WTC11 (cell line): ENCODE data around the gene TIMM21. TPM values are rescaled to one million over a fixed set of nuclear protein-coding genes. Genes with fewer than 3 reads are reported as not detected.

ENCODE experiments used
- ATAC-seq: fragments of 200-7000 bp; cut with Tn5 transposase; 2 replicates; pipeline ENCODE4 v1.10.0; 2021; ENCODE audit warnings: mild to moderate bottlenecking, moderate library complexity
- CTCF ChIA-PET: fragments of 300-600 bp; sonication (Branson Sonifier 250); formaldehyde crosslinking; loops from one replicate; lab custom pipeline; 2021; ENCODE audit warnings: antibody characterized with exemption; lab: Charles Lee
- POLR2A ChIA-PET: fragments of 350-600 bp; sonication (Branson Sonifier 250); formaldehyde crosslinking; loops from one replicate; lab custom pipeline; 2021; ENCODE audit warnings: antibody characterized with exemption; lab: Charles Lee
- DNase-seq: peaks from one replicate; pipeline ENCODE4 v3.0.0; 2021; ENCODE audit warnings: low spot score
- H3K27ac Mint-ChIP-seq: 2 replicates; pipeline ENCODE4 v1.8.0; 2021; ENCODE audit warnings: mixed read lengths
- H3K27me3 Mint-ChIP-seq: 2 replicates; pipeline ENCODE4 v1.8.0; 2021; ENCODE audit warnings: low read depth, mild to moderate bottlenecking, moderate library complexity, mixed read lengths
- H3K36me3 Mint-ChIP-seq: 2 replicates; pipeline ENCODE4 v1.8.0; 2021; ENCODE audit warnings: mixed read lengths
- H3K4me1 Mint-ChIP-seq: 2 replicates; pipeline ENCODE4 v1.8.0; 2022; ENCODE audit warnings: mixed read lengths
- H3K4me3 Mint-ChIP-seq: 2 replicates; pipeline ENCODE4 v1.8.0; 2021; ENCODE audit warnings: mild to moderate bottlenecking, moderate library complexity, mixed read lengths
- H3K9me3 Mint-ChIP-seq: 2 replicates; pipeline ENCODE4 v1.8.0; 2021; ENCODE audit warnings: mixed read lengths
- CBFB ChIP-seq: sonication (generic); formaldehyde crosslinking; IDR thresholded peaks from 2 replicates; pipeline ENCODE4 v1.8.1; 2022; ENCODE audit warnings: mild to moderate bottlenecking, low read depth, missing genetic modification reagents
- ELF4 ChIP-seq: sonication (generic); formaldehyde crosslinking; IDR thresholded peaks from 2 replicates; pipeline ENCODE4 v1.8.1; 2022; ENCODE audit warnings: low read depth, mild to moderate bottlenecking, moderate library complexity, missing genetic modification reagents
- EMX1 ChIP-seq: fragments of 250-450 bp; sonication (Bioruptor Pico); IDR thresholded peaks from 2 replicates; pipeline ENCODE4 v1.8.0; 2021; ENCODE audit warnings: mild to moderate bottlenecking
- ETV6 ChIP-seq: sonication (generic); formaldehyde crosslinking; IDR thresholded peaks from 2 replicates; pipeline ENCODE4 v1.8.1; 2022; ENCODE audit warnings: mild to moderate bottlenecking, missing genetic modification reagents
- FOXJ3 ChIP-seq: sonication (generic); formaldehyde crosslinking; IDR thresholded peaks from 2 replicates; pipeline ENCODE4 v1.9.0; 2021; ENCODE audit warnings: missing genetic modification reagents, mild to moderate bottlenecking, borderline replicate concordance
- GRHL2 ChIP-seq: fragments of 250-450 bp; sonication (Bioruptor Pico); IDR thresholded peaks from 2 replicates; pipeline ENCODE4 v1.8.0; 2022; ENCODE audit warnings: mild to moderate bottlenecking, moderate library complexity; ENCODE audit not compliant: insufficient replicate concordance, severe bottlenecking
- GTF2I ChIP-seq: fragments of 250-450 bp; sonication (Bioruptor Pico); conservative IDR thresholded peaks from 2 replicates; pipeline ENCODE4 v1.4.0; 2021; ENCODE audit warnings: mild to moderate bottlenecking
- JUN ChIP-seq: sonication (generic); formaldehyde crosslinking; IDR thresholded peaks from 2 replicates; pipeline ENCODE4 v1.8.0; 2023; ENCODE audit warnings: mild to moderate bottlenecking, missing genetic modification reagents
- KAT7 ChIP-seq: sonication (generic); formaldehyde crosslinking; IDR thresholded peaks from 2 replicates; pipeline ENCODE4 v1.8.1; 2023; ENCODE audit warnings: missing genetic modification reagents, mild to moderate bottlenecking, borderline replicate concordance
- MYBL2 ChIP-seq: sonication (generic); formaldehyde crosslinking; IDR thresholded peaks from 2 replicates; pipeline ENCODE4 v1.8.1; 2023; ENCODE audit warnings: mild to moderate bottlenecking, moderate library complexity, missing genetic modification reagents
- SMAD3 ChIP-seq: sonication (generic); formaldehyde crosslinking; IDR thresholded peaks from 2 replicates; pipeline ENCODE4 v1.8.0; 2022; ENCODE audit warnings: missing genetic modification reagents, mild to moderate bottlenecking, borderline replicate concordance
- ZNF138 ChIP-seq: sonication (generic); formaldehyde crosslinking; conservative IDR thresholded peaks from 2 replicates; pipeline ENCODE4 v1.8.1; 2022; ENCODE audit warnings: mild to moderate bottlenecking, moderate library complexity, missing genetic modification reagents
- ZNF232 ChIP-seq: sonication (generic); formaldehyde crosslinking; IDR thresholded peaks from 2 replicates; pipeline ENCODE4 v1.8.0; 2022; ENCODE audit warnings: mild to moderate bottlenecking, missing genetic modification reagents
- ZNF317 ChIP-seq: sonication (generic); formaldehyde crosslinking; IDR thresholded peaks from 2 replicates; pipeline ENCODE4 v1.8.1; 2023; ENCODE audit warnings: low read depth, mild to moderate bottlenecking, moderate library complexity, missing genetic modification reagents, borderline replicate concordance
- ZNF396 ChIP-seq: fragments of 250-450 bp; sonication (Bioruptor Pico); IDR thresholded peaks from 2 replicates; pipeline ENCODE4 v1.8.0; 2021; ENCODE audit warnings: mild to moderate bottlenecking, moderate library complexity, borderline replicate concordance
- ZNF671 ChIP-seq: fragments of 250-450 bp; sonication (Bioruptor Pico); IDR thresholded peaks from 2 replicates; pipeline ENCODE4 v1.8.0; 2021; ENCODE audit warnings: mild to moderate bottlenecking
- total RNA-seq: library from RNA; stranded (reverse); gene quantifications from 3 replicates; pipeline ENCODE4 v1.2.3, GENCODE V29; 2021
- TF ChIP-seq, protein P1 (sequence below): sonication (generic); formaldehyde crosslinking; conservative IDR thresholded peaks from 2 replicates; pipeline ENCODE4 v1.8.1; 2022; ENCODE audit warnings: mild to moderate bottlenecking, missing genetic modification reagents
- TF ChIP-seq, protein P2 (sequence below): sonication (generic); formaldehyde crosslinking; IDR thresholded peaks from 2 replicates; pipeline ENCODE4 v1.8.0; 2022; ENCODE audit warnings: mild to moderate bottlenecking, missing genetic modification reagents
- TF ChIP-seq, protein P3 (sequence below): sonication (generic); formaldehyde crosslinking; IDR thresholded peaks from 2 replicates; pipeline ENCODE4 v1.8.1; 2022; ENCODE audit warnings: mild to moderate bottlenecking, missing genetic modification reagents, moderate library complexity, borderline replicate concordance
- TF ChIP-seq, protein P4 (sequence below): fragments of 250-450 bp; sonication (Bioruptor Pico); IDR thresholded peaks from 2 replicates; pipeline ENCODE4 v1.8.0; 2021; ENCODE audit warnings: mild to moderate bottlenecking
- TF ChIP-seq, protein P5 (sequence below): sonication (generic); formaldehyde crosslinking; IDR thresholded peaks from 2 replicates; pipeline ENCODE4 v1.8.0; 2023; ENCODE audit warnings: missing genetic modification reagents
- TF ChIP-seq, protein P6 (sequence below): sonication (generic); formaldehyde crosslinking; IDR thresholded peaks from 2 replicates; pipeline ENCODE4 v1.8.1; 2022; ENCODE audit warnings: mild to moderate bottlenecking, moderate library complexity, missing genetic modification reagents
- TF ChIP-seq, protein P7 (sequence below): sonication (generic); formaldehyde crosslinking; IDR thresholded peaks from 2 replicates; pipeline ENCODE4 v1.8.0; 2023; ENCODE audit warnings: mild to moderate bottlenecking, missing genetic modification reagents
- TF ChIP-seq, protein P8 (sequence below): fragments of 250-450 bp; sonication (Bioruptor Pico); IDR thresholded peaks from 2 replicates; pipeline ENCODE4 v1.9.0; 2021; ENCODE audit warnings: mild to moderate bottlenecking

Gene TIMM21
- total RNA-seq, 1 experiment from 2014 or later: 47.7 TPM

DNA sequence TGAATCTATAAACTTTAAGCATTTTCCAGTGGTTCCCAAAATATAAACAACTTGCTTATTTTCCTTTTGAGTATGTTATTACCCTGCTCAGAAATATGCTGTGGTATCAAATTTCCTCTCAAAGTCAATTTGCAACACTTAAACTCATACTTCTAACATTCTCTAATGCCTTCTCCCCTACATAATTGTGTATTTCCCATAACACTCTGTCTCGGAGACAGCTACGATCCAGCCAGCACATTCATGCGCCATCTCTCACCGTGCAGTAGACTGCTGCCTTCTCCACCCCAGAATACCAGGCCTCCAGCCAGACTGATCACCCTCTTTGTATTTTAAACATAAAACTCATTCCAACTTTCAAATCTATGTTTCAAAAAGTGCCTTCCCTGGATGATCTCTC lies 41.8 kb downstream of the TIMM21 start (continued):
- TF ChIP-seq, protein P1, sequence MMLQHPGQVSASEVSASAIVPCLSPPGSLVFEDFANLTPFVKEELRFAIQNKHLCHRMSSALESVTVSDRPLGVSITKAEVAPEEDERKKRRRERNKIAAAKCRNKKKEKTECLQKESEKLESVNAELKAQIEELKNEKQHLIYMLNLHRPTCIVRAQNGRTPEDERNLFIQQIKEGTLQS: no peak
- TF ChIP-seq ELF4 (CRISPR knock-in tag) (no peak), GTF2I (CRISPR knock-in tag) (no peak), GRHL2 (no peak), ZNF317 (CRISPR knock-in tag) (no peak), KAT7 (no peak), SMAD3 (CRISPR knock-in tag) (no peak)
- TF ChIP-seq, protein P2, sequence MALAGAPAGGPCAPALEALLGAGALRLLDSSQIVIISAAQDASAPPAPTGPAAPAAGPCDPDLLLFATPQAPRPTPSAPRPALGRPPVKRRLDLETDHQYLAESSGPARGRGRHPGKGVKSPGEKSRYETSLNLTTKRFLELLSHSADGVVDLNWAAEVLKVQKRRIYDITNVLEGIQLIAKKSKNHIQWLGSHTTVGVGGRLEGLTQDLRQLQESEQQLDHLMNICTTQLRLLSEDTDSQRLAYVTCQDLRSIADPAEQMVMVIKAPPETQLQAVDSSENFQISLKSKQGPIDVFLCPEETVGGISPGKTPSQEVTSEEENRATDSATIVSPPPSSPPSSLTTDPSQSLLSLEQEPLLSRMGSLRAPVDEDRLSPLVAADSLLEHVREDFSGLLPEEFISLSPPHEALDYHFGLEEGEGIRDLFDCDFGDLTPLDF (CRISPR knock-in tag): no peak
- TF ChIP-seq, protein P3, sequence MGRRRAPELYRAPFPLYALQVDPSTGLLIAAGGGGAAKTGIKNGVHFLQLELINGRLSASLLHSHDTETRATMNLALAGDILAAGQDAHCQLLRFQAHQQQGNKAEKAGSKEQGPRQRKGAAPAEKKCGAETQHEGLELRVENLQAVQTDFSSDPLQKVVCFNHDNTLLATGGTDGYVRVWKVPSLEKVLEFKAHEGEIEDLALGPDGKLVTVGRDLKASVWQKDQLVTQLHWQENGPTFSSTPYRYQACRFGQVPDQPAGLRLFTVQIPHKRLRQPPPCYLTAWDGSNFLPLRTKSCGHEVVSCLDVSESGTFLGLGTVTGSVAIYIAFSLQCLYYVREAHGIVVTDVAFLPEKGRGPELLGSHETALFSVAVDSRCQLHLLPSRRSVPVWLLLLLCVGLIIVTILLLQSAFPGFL (CRISPR knock-in tag): no peak
- TF ChIP-seq, protein P4, sequence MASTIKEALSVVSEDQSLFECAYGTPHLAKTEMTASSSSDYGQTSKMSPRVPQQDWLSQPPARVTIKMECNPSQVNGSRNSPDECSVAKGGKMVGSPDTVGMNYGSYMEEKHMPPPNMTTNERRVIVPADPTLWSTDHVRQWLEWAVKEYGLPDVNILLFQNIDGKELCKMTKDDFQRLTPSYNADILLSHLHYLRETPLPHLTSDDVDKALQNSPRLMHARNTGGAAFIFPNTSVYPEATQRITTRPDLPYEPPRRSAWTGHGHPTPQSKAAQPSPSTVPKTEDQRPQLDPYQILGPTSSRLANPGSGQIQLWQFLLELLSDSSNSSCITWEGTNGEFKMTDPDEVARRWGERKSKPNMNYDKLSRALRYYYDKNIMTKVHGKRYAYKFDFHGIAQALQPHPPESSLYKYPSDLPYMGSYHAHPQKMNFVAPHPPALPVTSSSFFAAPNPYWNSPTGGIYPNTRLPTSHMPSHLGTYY (CRISPR knock-in tag): no peak

DNA sequence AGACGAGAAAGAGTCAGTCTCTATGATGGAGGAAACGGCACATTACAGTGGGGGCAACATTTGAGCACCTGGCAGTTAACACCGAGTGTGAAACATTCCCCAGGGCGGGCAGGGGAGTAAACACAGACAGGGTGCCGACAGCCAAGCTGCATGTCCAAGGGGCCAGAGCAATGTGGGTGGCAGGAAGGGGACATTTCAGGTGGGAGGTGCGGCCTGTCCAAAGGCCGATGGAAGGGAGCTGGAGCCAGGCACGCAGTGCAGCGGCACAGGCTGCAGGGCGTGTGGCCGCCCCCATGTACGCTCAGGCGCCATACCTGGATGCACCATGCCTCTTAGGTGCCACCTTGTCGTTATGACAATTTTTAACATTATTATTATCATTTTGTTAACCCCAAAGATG lies 43.3 kb downstream of the TIMM21 start:
- no peak for ATAC-seq
- DNase-seq: no peak
- Mint-ChIP-seq H3K27ac (no peak overlapping the region), H3K9me3 (no peaks in the 10 kb centered on the region), H3K4me3 (no peak overlapping the region), H3K36me3 (no peaks in the 10 kb centered on the region), H3K4me1 (peaks cover 16% of the 10 kb centered on the region), H3K27me3 (no peaks in the 10 kb centered on the region)
- ChIA-PET CTCF (interaction anchor here (1.2 kb wide), 1 partner anchor 302 kb away, joined by 3 read pairs; no protein-coding TSS in a partner anchor), POLR2A (no interaction called here)
- TF ChIP-seq ZNF671 (CRISPR knock-in tag) (no peak), EMX1 (no peak), JUN (no peak), MYBL2 (CRISPR knock-in tag) (no peak), CBFB (no peak), ZNF138 (CRISPR knock-in tag) (no peak), ZNF396 (CRISPR knock-in tag) (no peak), FOXJ3 (no peak), KAT7 (no peak), ZNF232 (no peak), ETV6 (CRISPR knock-in tag) (no peak)
- TF ChIP-seq, protein P5, sequence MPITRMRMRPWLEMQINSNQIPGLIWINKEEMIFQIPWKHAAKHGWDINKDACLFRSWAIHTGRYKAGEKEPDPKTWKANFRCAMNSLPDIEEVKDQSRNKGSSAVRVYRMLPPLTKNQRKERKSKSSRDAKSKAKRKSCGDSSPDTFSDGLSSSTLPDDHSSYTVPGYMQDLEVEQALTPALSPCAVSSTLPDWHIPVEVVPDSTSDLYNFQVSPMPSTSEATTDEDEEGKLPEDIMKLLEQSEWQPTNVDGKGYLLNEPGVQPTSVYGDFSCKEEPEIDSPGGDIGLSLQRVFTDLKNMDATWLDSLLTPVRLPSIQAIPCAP (CRISPR knock-in tag): no peak
- TF ChIP-seq, protein P6, sequence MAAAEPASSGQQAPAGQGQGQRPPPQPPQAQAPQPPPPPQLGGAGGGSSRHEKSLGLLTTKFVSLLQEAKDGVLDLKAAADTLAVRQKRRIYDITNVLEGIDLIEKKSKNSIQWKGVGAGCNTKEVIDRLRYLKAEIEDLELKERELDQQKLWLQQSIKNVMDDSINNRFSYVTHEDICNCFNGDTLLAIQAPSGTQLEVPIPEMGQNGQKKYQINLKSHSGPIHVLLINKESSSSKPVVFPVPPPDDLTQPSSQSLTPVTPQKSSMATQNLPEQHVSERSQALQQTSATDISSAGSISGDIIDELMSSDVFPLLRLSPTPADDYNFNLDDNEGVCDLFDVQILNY (CRISPR knock-in tag): no peak
- TF ChIP-seq, protein P7, sequence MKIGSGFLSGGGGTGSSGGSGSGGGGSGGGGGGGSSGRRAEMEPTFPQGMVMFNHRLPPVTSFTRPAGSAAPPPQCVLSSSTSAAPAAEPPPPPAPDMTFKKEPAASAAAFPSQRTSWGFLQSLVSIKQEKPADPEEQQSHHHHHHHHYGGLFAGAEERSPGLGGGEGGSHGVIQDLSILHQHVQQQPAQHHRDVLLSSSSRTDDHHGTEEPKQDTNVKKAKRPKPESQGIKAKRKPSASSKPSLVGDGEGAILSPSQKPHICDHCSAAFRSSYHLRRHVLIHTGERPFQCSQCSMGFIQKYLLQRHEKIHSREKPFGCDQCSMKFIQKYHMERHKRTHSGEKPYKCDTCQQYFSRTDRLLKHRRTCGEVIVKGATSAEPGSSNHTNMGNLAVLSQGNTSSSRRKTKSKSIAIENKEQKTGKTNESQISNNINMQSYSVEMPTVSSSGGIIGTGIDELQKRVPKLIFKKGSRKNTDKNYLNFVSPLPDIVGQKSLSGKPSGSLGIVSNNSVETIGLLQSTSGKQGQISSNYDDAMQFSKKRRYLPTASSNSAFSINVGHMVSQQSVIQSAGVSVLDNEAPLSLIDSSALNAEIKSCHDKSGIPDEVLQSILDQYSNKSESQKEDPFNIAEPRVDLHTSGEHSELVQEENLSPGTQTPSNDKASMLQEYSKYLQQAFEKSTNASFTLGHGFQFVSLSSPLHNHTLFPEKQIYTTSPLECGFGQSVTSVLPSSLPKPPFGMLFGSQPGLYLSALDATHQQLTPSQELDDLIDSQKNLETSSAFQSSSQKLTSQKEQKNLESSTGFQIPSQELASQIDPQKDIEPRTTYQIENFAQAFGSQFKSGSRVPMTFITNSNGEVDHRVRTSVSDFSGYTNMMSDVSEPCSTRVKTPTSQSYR (CRISPR knock-in tag): no peak
- TF ChIP-seq, protein P8, sequence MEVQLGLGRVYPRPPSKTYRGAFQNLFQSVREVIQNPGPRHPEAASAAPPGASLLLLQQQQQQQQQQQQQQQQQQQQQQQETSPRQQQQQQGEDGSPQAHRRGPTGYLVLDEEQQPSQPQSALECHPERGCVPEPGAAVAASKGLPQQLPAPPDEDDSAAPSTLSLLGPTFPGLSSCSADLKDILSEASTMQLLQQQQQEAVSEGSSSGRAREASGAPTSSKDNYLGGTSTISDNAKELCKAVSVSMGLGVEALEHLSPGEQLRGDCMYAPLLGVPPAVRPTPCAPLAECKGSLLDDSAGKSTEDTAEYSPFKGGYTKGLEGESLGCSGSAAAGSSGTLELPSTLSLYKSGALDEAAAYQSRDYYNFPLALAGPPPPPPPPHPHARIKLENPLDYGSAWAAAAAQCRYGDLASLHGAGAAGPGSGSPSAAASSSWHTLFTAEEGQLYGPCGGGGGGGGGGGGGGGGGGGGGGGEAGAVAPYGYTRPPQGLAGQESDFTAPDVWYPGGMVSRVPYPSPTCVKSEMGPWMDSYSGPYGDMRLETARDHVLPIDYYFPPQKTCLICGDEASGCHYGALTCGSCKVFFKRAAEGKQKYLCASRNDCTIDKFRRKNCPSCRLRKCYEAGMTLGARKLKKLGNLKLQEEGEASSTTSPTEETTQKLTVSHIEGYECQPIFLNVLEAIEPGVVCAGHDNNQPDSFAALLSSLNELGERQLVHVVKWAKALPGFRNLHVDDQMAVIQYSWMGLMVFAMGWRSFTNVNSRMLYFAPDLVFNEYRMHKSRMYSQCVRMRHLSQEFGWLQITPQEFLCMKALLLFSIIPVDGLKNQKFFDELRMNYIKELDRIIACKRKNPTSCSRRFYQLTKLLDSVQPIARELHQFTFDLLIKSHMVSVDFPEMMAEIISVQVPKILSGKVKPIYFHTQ (CRISPR knock-in tag): no peak
